Heart right ventricle (tissue), 16 donors: ENCODE measurements around the gene CYP11A1. TPM values are rescaled to one million over a fixed set of nuclear protein-coding genes. Genes with fewer than 3 reads are reported as not detected.

Experiments
- ATAC-seq, 8 donors: fragments of 200-7000 bp; cut with Tn5 transposase; one replicate each; pipeline ENCODE4 v1.9.1; 2020; ENCODE audit warnings: mild to moderate bottlenecking in 8 of 8, moderate library complexity in 8 of 8, moderate number of reproducible peaks in 1 of 8
- DNase-seq, 2 donors: peaks; one replicate each; pipeline ENCODE4 v3.0.0-alpha.2; 2020
- H3K27ac ChIP-seq, 10 donors: fragments of 200-600 bp; sonication (generic) in 2 of 10; one replicate each; pipeline versions ENCODE4 v1.5.0 to v1.8.0; 2020 to 2022; ENCODE audit warnings: mild to moderate bottlenecking in 3 of 10
- H3K27me3 ChIP-seq, 7 donors: fragments of 200-600 bp; one replicate each; pipeline ENCODE4 v1.8.0; 2021 to 2022; ENCODE audit warnings: mild to moderate bottlenecking in 2 of 7
- H3K36me3 ChIP-seq, 9 donors: fragments of 200-600 bp; sonication (generic) in 1 of 9; one replicate each; pipeline versions ENCODE4 v1.5.0 to v1.8.0; 2020 to 2022; ENCODE audit warnings: mild to moderate bottlenecking in 2 of 9
- H3K4me1 ChIP-seq, 9 donors: fragments of 200-600 bp; sonication (generic) in 1 of 9; one replicate each; pipeline versions ENCODE4 v1.5.0 to v1.8.0; 2020 to 2022; ENCODE audit warnings: mild to moderate bottlenecking in 4 of 9
- H3K4me3 ChIP-seq, 10 donors: fragments of 200-600 bp; sonication (generic) in 2 of 10; one replicate each; pipeline versions ENCODE4 v1.5.0 to v1.8.0; 2020 to 2022; ENCODE audit warnings: mild to moderate bottlenecking in 7 of 10, moderate library complexity in 2 of 10
- H3K9me3 ChIP-seq, 11 donors: fragments of 200-600 bp in 10 of 11; sonication (generic) in 2 of 11; one replicate each; pipeline versions ENCODE4 v1.5.0 to v1.8.0; 2013 to 2022; ENCODE audit warnings: mild to moderate bottlenecking in 2 of 11, control low read depth in 1 of 11, moderate library complexity in 1 of 11
- WGBS, 2 donors: extraction: QIAGEN DNeasy Blood & Tissue Kit; methylation state at CpG; one replicate each; pipeline ENCODE4 v1.1.7; 2013; ENCODE audit warnings: inconsistent platforms in 1 of 2; 5-methylcytosine and 5-hydroxymethylcytosine counted together
- intact Hi-C, 10 donors: fragments of 100-400 bp; cut with DNase I; formaldehyde crosslinking; loops; one replicate each; pipeline versions ENCODE4 v1.11.1 to v1.14.2; 2022
- polyA plus RNA-seq, 2 donors: library from polyadenylated mRNA; stranded (reverse); fragments of 200-250 nt; gene quantifications; one replicate each; pipeline ENCODE4 v1.2.3, GENCODE V29; 2013
- total RNA-seq, 10 donors: library from RNA; stranded (reverse); fragmentation: NEBNext Ultra II Directional in 3 of 10; extraction: Animal tissue kit (Norgen Biotek cat#: 25700) in 3 of 10; gene quantifications; one replicate each; pipeline versions ENCODE4 v1.2.1 to v1.2.4, GENCODE V29; 2021 to 2023
- TF ChIP-seq, protein P1 (sequence below), 9 donors: fragments of 200-600 bp; sonication (generic) in 2 of 9; IDR thresholded peaks; one replicate each; pipeline versions ENCODE4 v1.5.0 to v1.8.0; 2021 to 2022; ENCODE audit warnings: antibody characterized with exemption in 9 of 9, mild to moderate bottlenecking in 5 of 9, moderate library complexity in 1 of 9
- donor health status: Arrhythmogenic right ventricular cardiomyopathy.
- donor health status: ischemic (EF 13 %, LVEDD 7.1; RV severe dilation, severe dysfunction).
- donor health status: healthy with polysubstance abuse.
- donor health status: DM: no; HTN: yes; CAD: no.
- donor health status: DM: no; HTN: no; CAD: no.
- donor health status: ischemic (EF 25% LVEDD 6.9; RV normal size, moderate dysfunction).
- donor health status: ischemic (EF 25% LVEDD 5.7; RV mildly dilated, moderate dysfunction).
- donor health status: healthy.
- donor health status: DM: yes; HTN: yes; CAD: no.
- donor health status: Ischemic cardiomyopathy.
- donor health status: ischemic (EF 35%, LVEDD 5.7; RV mildly dilated, moderate dysfunction).
- donor health status: nonischemic (EF 11% LVEDD 7.7; RV severe dilation, severe dysfunction).
- donor health status: DM: yes; HTN: yes; CAD: no.
- donor health status: PGD.
- donor health status: ischemic (EF 29% LVEDD 5.4; RV normal size, mild dysfunction).
- donor health status: nonischemic (EF 23%, LVEDD 6.1; RV moderate dilation, normal function).

CYP11A1 gene
- total and polyA plus RNA-seq, 12 donors = 0.06 to 3.6 (median 2.1) TPM

GRCh38 chr15:74351670-74352069 is 15.8 kb downstream of the CYP11A1 start:
- H3K4me3 ChIP-seq = no peak overlapping the region
- 41 to 46% methylated on average over 3 of the region's 3 CpGs for WGBS, 2 donors
- peaks cover 0 to 6% (median 0%) of the 10 kb centered on the region in 11 donors for H3K9me3 ChIP-seq
- TF ChIP-seq, protein P1, sequence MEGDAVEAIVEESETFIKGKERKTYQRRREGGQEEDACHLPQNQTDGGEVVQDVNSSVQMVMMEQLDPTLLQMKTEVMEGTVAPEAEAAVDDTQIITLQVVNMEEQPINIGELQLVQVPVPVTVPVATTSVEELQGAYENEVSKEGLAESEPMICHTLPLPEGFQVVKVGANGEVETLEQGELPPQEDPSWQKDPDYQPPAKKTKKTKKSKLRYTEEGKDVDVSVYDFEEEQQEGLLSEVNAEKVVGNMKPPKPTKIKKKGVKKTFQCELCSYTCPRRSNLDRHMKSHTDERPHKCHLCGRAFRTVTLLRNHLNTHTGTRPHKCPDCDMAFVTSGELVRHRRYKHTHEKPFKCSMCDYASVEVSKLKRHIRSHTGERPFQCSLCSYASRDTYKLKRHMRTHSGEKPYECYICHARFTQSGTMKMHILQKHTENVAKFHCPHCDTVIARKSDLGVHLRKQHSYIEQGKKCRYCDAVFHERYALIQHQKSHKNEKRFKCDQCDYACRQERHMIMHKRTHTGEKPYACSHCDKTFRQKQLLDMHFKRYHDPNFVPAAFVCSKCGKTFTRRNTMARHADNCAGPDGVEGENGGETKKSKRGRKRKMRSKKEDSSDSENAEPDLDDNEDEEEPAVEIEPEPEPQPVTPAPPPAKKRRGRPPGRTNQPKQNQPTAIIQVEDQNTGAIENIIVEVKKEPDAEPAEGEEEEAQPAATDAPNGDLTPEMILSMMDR (IDR thresholded peaks at IDR 0.05) = no peak
- no peak overlapping the region for H3K27ac ChIP-seq
- peaks cover 0 to 15% (median 6%) of the 10 kb centered on the region in 7 donors for H3K27me3 ChIP-seq
- DNase-seq (no peak), ATAC-seq (no peak)
- intact Hi-C loops = no loop called here
- H3K4me1 ChIP-seq = no peaks in the 10 kb centered on the region
- no peaks in the 10 kb centered on the region for H3K36me3 ChIP-seq

GRCh38 chr15:74350295-74351275 is 16.9 kb downstream of the CYP11A1 start:
- intact Hi-C loops = no loop called here
- Histone ChIP-seq H3K4me3 (no peak overlapping the region), H3K27ac (no peak overlapping the region), H3K9me3 (peaks cover 0 to 6% (median 0%) of the 10 kb centered on the region in 11 donors), H3K27me3 (peaks cover 0 to 9% (median 5%) of the 10 kb centered on the region in 7 donors), H3K4me1 (no peaks in the 10 kb centered on the region), H3K36me3 (no peaks in the 10 kb centered on the region)
- TF ChIP-seq, protein P1 (IDR thresholded peaks at IDR 0.05) = no peak
- no peak for DNase-seq
- 59 to 64% methylated on average over 14 of the region's 14 CpGs for WGBS, 2 donors
- ATAC-seq = no peak

DNA sequence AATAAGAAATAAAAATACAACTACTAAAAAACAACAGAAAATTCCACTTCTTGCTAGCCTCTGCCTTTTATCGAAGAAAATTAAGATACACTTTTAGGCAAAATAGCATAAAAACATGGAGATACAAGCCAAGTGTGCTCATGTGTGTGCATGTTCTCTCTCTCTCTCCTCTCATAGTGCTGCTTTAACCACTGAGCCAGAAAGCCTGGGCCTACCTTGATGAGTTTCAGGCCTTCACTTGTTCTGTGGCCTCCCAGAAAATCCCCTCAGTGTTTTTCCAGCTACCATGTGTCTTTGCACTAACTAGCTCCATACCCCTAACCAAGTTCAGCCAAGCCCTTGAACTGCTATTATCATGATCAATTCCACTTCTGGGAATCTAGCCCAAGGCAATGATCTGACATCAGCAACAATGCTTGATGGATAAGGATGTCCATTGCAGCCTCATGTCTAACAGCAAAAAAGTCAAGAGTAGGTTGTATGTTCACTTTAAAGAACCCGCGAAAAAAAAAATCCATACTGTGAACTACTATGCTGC is 18.1 kb downstream of the CYP11A1 start:
- WGBS, 2 donors = 92 to 98% methylated on average over 3 of the region's 3 CpGs
- Histone ChIP-seq H3K4me1 (no peaks in the 10 kb centered on the region), H3K4me3 (no peak overlapping the region), H3K9me3 (peaks cover 0 to 6% (median 0%) of the 10 kb centered on the region in 11 donors), H3K27ac (no peak overlapping the region), H3K36me3 (no peaks in the 10 kb centered on the region), H3K27me3 (peaks cover 0 to 9% (median 5%) of the 10 kb centered on the region in 7 donors)
- no peak for DNase-seq
- TF ChIP-seq, protein P1 (IDR thresholded peaks at IDR 0.05) = no peak
- intact Hi-C loops = no loop called here
- ATAC-seq = no peak

GRCh38 chr15:74347757-74348250 is 19.6 kb downstream of the CYP11A1 start:
- intact Hi-C loops = no loop called here
- no peak for DNase-seq
- no peaks in the 10 kb centered on the region for H3K36me3 ChIP-seq
- no peak for ATAC-seq
- no peaks in the 10 kb centered on the region for H3K4me1 ChIP-seq
- 84 to 85% methylated on average over 13 of the region's 13 CpGs for WGBS, 2 donors
- H3K4me3 ChIP-seq = no peak overlapping the region
- no peaks in the 10 kb centered on the region for H3K9me3 ChIP-seq
- no peak overlapping the region for H3K27ac ChIP-seq
- TF ChIP-seq, protein P1 (IDR thresholded peaks at IDR 0.05) = no peak
- H3K27me3 ChIP-seq = peaks cover 0 to 9% (median 0%) of the 10 kb centered on the region in 7 donors
